ENCODE measurements around the gene LMTK2.

LMTK2 gene

DNA sequence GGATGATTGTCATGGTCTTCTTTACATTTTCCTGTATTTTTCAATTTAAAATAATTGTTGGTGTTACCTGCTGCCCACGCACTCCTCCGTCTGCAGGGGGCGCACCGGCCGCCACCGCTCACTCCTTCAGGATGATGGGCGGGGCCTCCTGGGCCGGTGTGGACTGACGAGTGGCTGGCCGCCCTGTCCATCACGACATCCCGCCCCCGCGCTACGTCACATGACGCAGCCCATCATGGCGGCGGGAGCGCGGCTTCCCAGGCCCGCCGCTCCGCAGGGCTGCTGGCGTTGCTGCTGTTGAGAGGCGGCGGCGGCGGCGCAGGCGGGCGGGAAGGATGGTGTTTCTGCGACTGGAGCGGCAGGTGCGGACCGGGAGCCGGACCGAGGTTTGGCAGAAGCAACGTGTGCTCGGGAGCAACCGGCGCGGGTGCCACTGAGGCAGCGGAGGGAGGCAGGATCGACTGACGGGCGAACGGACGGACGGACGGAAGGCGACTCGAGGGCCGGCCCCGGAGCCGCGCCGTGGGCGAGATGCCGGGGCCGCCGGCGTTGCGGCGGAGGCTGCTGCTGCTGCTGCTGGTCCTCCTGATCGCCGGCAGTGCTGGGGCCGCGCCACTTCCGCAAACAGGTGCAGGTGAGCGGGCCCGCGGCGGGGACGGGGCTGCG is at the start of gene LMTK2:
Gene LMTK2, plus strand, starts transcription at position 216 of the 666 bp plus-strand sequence. Its CDS starts 316 bp downstream, at position 532.
- TF ChIP-seq, protein P1, sequence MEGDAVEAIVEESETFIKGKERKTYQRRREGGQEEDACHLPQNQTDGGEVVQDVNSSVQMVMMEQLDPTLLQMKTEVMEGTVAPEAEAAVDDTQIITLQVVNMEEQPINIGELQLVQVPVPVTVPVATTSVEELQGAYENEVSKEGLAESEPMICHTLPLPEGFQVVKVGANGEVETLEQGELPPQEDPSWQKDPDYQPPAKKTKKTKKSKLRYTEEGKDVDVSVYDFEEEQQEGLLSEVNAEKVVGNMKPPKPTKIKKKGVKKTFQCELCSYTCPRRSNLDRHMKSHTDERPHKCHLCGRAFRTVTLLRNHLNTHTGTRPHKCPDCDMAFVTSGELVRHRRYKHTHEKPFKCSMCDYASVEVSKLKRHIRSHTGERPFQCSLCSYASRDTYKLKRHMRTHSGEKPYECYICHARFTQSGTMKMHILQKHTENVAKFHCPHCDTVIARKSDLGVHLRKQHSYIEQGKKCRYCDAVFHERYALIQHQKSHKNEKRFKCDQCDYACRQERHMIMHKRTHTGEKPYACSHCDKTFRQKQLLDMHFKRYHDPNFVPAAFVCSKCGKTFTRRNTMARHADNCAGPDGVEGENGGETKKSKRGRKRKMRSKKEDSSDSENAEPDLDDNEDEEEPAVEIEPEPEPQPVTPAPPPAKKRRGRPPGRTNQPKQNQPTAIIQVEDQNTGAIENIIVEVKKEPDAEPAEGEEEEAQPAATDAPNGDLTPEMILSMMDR (IDR thresholded peaks at IDR 0.05; ENCODE audit: control insufficient read depth, extremely low read depth, insufficient read depth) = peak; percentile 95
- H3K4me3 ChIP-seq (ENCODE audit: low read depth, low read length) = peak within 1 kb of the TSS; percentile 87
- DNase-seq (ENCODE audit: low read depth) = peak; percentile 53

DNA sequence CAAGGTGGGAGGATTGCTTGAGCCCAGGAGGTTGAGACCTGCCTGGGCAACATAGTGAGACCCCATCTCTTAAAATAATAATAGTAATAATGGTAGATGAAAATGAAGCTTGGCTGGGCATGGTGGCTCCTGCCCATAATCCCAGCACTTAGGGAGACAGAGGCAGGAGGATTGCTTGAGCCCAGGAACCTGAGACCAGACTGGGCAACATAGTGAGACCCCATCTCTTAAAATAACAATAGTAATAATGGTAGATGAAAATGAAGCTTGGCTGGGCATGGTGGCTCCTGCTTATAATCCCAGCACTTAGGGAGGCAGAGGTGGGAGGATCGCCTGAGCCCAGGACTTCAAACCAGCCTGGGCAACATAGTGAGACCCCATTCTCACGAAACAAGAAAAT is 49.5 kb upstream of the LMTK2 start:
- DNase-seq (ENCODE audit: low read depth) = no peak
- no peak overlapping the region for H3K4me3 ChIP-seq (ENCODE audit: low read depth, low read length)
- TF ChIP-seq, protein P1 (IDR thresholded peaks at IDR 0.05; ENCODE audit: control insufficient read depth, extremely low read depth, insufficient read depth) = no peak

DNA sequence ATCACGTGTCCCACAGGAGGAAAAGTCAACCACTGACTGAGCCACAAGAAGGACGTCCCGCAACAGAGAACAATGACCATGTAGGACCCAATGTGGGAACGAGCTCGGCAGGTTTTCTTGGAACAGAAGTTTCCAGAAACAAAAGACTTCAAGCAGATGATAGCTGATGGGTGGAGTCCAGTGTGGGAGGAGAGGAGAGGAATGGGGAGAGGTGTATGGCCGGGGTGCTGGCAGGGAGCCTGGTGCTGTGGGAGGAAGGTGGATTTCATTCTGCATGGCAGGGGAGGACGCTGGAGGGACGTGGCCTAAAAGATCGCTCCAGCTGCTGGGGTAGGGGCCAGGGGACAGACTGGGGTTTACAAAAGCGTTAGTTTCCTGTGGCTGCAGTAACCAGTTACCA is 48.5 kb upstream of the LMTK2 start:
- no peak for DNase-seq (ENCODE audit: low read depth)
- TF ChIP-seq, protein P1 (IDR thresholded peaks at IDR 0.05; ENCODE audit: control insufficient read depth, extremely low read depth, insufficient read depth) = no peak
- H3K4me3 ChIP-seq (ENCODE audit: low read depth, low read length) = no peak overlapping the region

DNA sequence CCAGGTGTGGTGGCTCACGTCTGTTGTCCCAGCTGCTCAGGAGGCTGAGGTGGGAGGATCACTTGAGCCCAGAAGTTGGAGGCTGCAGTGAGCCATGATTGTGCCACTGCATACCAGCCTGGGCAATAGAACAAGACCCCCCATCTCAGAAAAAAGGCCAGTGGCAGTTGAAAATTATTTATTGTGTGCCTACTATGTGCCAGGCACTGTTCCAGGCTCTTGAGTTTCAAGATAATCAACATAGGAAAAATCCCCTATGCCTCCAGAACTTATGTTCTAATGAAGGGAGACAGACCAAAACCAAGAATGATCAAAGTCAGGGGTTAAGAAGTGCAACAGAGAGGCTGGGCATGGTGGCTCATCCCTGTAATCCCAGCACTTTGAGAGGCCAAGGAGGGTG is 42.4 kb upstream of the LMTK2 start:
- TF ChIP-seq, protein P1 (IDR thresholded peaks at IDR 0.05; ENCODE audit: control insufficient read depth, extremely low read depth, insufficient read depth) = no peak
- H3K4me3 ChIP-seq (ENCODE audit: low read depth, low read length) = no peak overlapping the region
- DNase-seq (ENCODE audit: low read depth) = no peak

DNA sequence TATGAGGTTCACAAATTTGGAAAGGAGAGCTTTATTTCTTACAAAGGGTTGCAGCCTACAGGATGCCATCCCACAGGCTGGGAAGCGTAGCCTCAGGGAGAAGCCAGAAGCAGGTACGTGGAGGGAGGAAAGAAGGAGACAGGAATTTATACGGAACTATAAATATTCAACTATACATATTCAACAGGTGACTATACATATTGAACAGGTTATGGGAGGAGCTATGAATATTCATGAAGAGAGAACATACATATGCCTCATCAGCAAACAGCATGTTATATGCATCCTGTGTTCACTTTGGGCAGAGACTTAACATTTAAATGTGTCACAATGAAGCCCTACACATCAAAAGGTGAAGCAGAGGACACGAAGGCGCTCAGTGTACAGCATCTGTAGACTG is 40.5 kb upstream of the LMTK2 start:
- TF ChIP-seq, protein P1 (IDR thresholded peaks at IDR 0.05; ENCODE audit: control insufficient read depth, extremely low read depth, insufficient read depth) = no peak
- no peak overlapping the region for H3K4me3 ChIP-seq (ENCODE audit: low read depth, low read length)
- no peak for DNase-seq (ENCODE audit: low read depth)

DNA sequence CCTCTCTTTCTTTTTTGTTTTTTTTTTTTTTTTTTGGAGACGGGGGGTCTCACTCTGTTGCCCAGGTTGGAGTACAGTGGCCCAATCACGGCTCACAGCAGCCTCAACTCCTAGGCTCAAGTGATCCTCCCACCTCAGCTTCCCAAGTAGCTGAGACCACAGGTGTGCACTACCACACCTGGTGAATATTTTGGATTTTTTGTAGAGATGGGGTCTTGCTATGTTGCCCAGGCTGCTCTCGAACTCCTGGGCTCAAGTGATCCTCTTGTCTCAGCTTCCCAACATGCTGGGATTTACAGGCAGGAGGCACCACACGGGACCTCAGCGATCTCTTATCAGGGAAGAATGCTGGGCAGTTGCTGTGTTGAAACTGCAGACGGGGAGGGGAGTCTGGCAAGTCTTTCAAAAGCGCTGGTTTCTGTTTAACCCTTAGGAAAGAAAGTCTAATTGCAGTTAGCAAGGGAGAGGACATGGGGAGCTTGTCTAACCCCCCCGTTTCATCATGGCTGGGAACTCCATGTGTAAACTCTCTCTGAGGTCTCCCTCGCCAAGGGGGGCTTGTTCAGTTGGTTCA is 39.6 kb upstream of the LMTK2 start:
- no peak for DNase-seq (ENCODE audit: low read depth)
- TF ChIP-seq, protein P1 (IDR thresholded peaks at IDR 0.05; ENCODE audit: control insufficient read depth, extremely low read depth, insufficient read depth) = no peak
- H3K4me3 ChIP-seq (ENCODE audit: low read depth, low read length) = no peak overlapping the region

DNA sequence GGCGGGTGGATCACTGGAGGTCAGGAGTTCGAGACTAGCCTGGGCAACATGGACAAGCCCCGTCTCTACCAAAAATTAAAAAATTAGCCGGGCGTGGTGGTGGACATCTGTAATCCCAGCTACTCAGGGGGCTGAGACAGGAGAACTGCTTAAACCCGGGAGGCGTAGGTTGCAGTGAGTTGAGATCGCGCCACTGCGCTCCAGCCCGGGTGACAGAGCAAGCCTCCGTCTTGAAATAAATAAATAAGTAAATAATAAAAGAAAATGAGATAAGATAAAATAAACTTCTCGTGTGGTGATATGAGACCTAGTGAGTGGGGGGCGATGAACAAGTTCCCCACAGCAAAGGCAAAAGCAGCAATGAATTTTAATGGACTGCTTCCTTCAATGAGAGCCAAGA is 33.6 kb upstream of the LMTK2 start:
- DNase-seq (ENCODE audit: low read depth) = no peak
- TF ChIP-seq, protein P1 (IDR thresholded peaks at IDR 0.05; ENCODE audit: control insufficient read depth, extremely low read depth, insufficient read depth) = no peak
- no peak overlapping the region for H3K4me3 ChIP-seq (ENCODE audit: low read depth, low read length)
